ENCODE data around the gene LMCD1. TPM values are rescaled to one million over a fixed set of nuclear protein-coding genes. Genes with fewer than 3 reads are reported as not detected.

The LMCD1 gene
- total and polyA plus RNA-seq, 2 donors (not counting 1 experiment from before 2014, with no cell fraction given): 60.1 to 137 TPM

GRCh38 chr3:8589880-8590556 lies 88.4 kb downstream of the LMCD1 start:
- Histone ChIP-seq H3K4me1 (ENCODE audit: control insufficient read depth, extremely low read depth, insufficient read depth, low read length) (no peaks in the 10 kb centered on the region), H3K27ac (ENCODE audit: insufficient read depth, low read length) (no peak overlapping the region), H3K9ac (ENCODE audit: insufficient read depth, low read length) (no peak overlapping the region), H2AFZ (ENCODE audit: low read length) (no peak overlapping the region), H3K79me2 (ENCODE audit: control insufficient read depth, insufficient read depth, low read length) (no peaks in the 10 kb centered on the region), H3K36me3 (ENCODE audit: control insufficient read depth, insufficient read depth, low read length) (no peaks in the 10 kb centered on the region), H3K4me2 (ENCODE audit: extremely low read depth, insufficient read depth, low read length) (no peak overlapping the region), H3K4me3 (replicated peaks in 1 of 4; ENCODE audit: control extremely low read depth in 1 of 4, insufficient read depth in 1 of 4, low read depth in 3 of 4, low read length in 4 of 4) (no peak overlapping the region), H3K9me3 (ENCODE audit: control insufficient read depth, insufficient read depth, low read depth, low read length) (no peaks in the 10 kb centered on the region), H3K27me3 (ENCODE audit: control insufficient read depth, insufficient read depth, low read length) (no peaks in the 10 kb centered on the region), H4K20me1 (ENCODE audit: control insufficient read depth, extremely low read depth, insufficient read depth, low read length) (no peaks in the 10 kb centered on the region)
- DNase-seq (ENCODE audit: low read depth in 2 of 2): peak; percentile 25 to 94
- TF ChIP-seq, protein P1, sequence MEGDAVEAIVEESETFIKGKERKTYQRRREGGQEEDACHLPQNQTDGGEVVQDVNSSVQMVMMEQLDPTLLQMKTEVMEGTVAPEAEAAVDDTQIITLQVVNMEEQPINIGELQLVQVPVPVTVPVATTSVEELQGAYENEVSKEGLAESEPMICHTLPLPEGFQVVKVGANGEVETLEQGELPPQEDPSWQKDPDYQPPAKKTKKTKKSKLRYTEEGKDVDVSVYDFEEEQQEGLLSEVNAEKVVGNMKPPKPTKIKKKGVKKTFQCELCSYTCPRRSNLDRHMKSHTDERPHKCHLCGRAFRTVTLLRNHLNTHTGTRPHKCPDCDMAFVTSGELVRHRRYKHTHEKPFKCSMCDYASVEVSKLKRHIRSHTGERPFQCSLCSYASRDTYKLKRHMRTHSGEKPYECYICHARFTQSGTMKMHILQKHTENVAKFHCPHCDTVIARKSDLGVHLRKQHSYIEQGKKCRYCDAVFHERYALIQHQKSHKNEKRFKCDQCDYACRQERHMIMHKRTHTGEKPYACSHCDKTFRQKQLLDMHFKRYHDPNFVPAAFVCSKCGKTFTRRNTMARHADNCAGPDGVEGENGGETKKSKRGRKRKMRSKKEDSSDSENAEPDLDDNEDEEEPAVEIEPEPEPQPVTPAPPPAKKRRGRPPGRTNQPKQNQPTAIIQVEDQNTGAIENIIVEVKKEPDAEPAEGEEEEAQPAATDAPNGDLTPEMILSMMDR (conservative IDR thresholded peaks at IDR 0.05 in 1 of 2, IDR thresholded peaks at IDR 0.05 in 1 of 2; ENCODE audit: low read depth in 1 of 2, low read length in 2 of 2): no peak
- TF ChIP-seq EZH2 (IDR thresholded peaks at IDR 0.05; ENCODE audit: low read length, missing control alignments): no peak

- Histone ChIP-seq H3K79me2 (ENCODE audit: control insufficient read depth, insufficient read depth, low read length) (no peaks in the 10 kb centered on the region), H3K4me2 (ENCODE audit: extremely low read depth, insufficient read depth, low read length) (no peak overlapping the region), H3K27ac (ENCODE audit: insufficient read depth, low read length) (no peak overlapping the region), H4K20me1 (ENCODE audit: control insufficient read depth, extremely low read depth, insufficient read depth, low read length) (no peaks in the 10 kb centered on the region), H3K9me3 (ENCODE audit: control insufficient read depth, insufficient read depth, low read depth, low read length) (no peaks in the 10 kb centered on the region), H3K27me3 (ENCODE audit: control insufficient read depth, insufficient read depth, low read length) (no peaks in the 10 kb centered on the region), H3K36me3 (ENCODE audit: control insufficient read depth, insufficient read depth, low read length) (no peaks in the 10 kb centered on the region), H3K9ac (ENCODE audit: insufficient read depth, low read length) (no peak overlapping the region), H2AFZ (ENCODE audit: low read length) (no peak overlapping the region), H3K4me3 (replicated peaks in 1 of 4; ENCODE audit: control extremely low read depth in 1 of 4, insufficient read depth in 1 of 4, low read depth in 3 of 4, low read length in 4 of 4) (no peak overlapping the region), H3K4me1 (ENCODE audit: control insufficient read depth, extremely low read depth, insufficient read depth, low read length) (no peaks in the 10 kb centered on the region)
- peak; percentile 17 to 47 for DNase-seq (ENCODE audit: low read depth in 2 of 2)
- TF ChIP-seq, protein P1 (conservative IDR thresholded peaks at IDR 0.05 in 1 of 2, IDR thresholded peaks at IDR 0.05 in 1 of 2; ENCODE audit: low read depth in 1 of 2, low read length in 2 of 2): no peak
Measured at GRCh38 chr3:8593021-8593827, 91.6 kb downstream of the LMCD1 start.

DNA sequence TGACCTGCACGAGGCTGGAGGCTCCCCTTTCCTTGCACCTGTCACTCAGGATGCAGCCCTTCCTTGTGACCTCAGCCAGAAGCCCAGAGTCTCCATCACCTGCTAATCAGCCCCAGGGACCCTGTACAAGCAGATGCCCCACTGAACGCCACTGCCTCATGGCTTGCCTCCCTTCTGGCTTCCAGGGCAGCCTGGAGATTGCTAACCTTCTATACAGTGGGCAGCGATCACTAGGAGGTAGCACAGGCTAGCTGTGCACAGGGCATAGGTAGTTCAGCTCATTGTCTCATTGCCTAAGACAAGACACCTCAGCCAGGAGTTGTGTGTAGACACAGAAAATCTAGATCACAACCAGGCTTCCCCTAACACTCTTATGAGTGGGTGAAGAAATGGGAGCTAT lies 93.6 kb downstream of the LMCD1 start:
- Histone ChIP-seq H3K36me3 (ENCODE audit: control insufficient read depth, insufficient read depth, low read length) (no peaks in the 10 kb centered on the region), H3K27me3 (ENCODE audit: control insufficient read depth, insufficient read depth, low read length) (no peaks in the 10 kb centered on the region), H3K79me2 (ENCODE audit: control insufficient read depth, insufficient read depth, low read length) (no peaks in the 10 kb centered on the region), H3K4me3 (replicated peaks in 1 of 4; ENCODE audit: control extremely low read depth in 1 of 4, insufficient read depth in 1 of 4, low read depth in 3 of 4, low read length in 4 of 4) (no peak overlapping the region), H3K4me1 (ENCODE audit: control insufficient read depth, extremely low read depth, insufficient read depth, low read length) (no peaks in the 10 kb centered on the region), H4K20me1 (ENCODE audit: control insufficient read depth, extremely low read depth, insufficient read depth, low read length) (no peaks in the 10 kb centered on the region), H3K4me2 (ENCODE audit: extremely low read depth, insufficient read depth, low read length) (no peak overlapping the region), H3K9ac (ENCODE audit: insufficient read depth, low read length) (no peak overlapping the region), H3K9me3 (ENCODE audit: control insufficient read depth, insufficient read depth, low read depth, low read length) (no peaks in the 10 kb centered on the region), H2AFZ (ENCODE audit: low read length) (no peak overlapping the region), H3K27ac (ENCODE audit: insufficient read depth, low read length) (no peak overlapping the region)
- no peak for DNase-seq (ENCODE audit: low read depth in 2 of 2)
- TF ChIP-seq, protein P1 (conservative IDR thresholded peaks at IDR 0.05 in 1 of 2, IDR thresholded peaks at IDR 0.05 in 1 of 2; ENCODE audit: low read depth in 1 of 2, low read length in 2 of 2): no peak
- no peak for TF ChIP-seq EZH2 (IDR thresholded peaks at IDR 0.05; ENCODE audit: low read length, missing control alignments)
